ENCODE data around the gene FCRL6. TPM values are rescaled to one million over a fixed set of nuclear protein-coding genes. Genes with fewer than 3 reads are reported as not detected.

The FCRL6 gene
- total RNA-seq, 1 donor from 2014 or later: 0.33 TPM

GRCh38 chr1:159826441-159827101, 24.4 kb downstream of the FCRL6 start, which contains the start of gene SLAMF8:
Gene SLAMF8, plus strand, starts transcription at chr1:159826873. Its CDS starts 26 bp downstream, at chr1:159826899.
- peaks cover 28% of the 10 kb centered on the region for H3K27me3 ChIP-seq (ENCODE audit: low read depth)
- peak within 1 kb of the TSS; percentile 19 for H3K4me3 ChIP-seq
- no peak for TF ChIP-seq CTCF (IDR thresholded peaks at IDR 0.05; ENCODE audit: borderline replicate concordance)
- H3K36me3 ChIP-seq: no peaks in the 10 kb centered on the region
- intact Hi-C loops (cut with micrococcal nuclease): no loop called here
- H3K9me3 ChIP-seq (replicated peaks): no peaks in the 10 kb centered on the region
- H3K4me1 ChIP-seq: peaks cover 8% of the 10 kb centered on the region
- peak; percentile 36 for DNase-seq
- H3K27ac ChIP-seq (replicated peaks): peak within 1 kb of the TSS; percentile 4

GRCh38 chr1:159827102-159827490, 24.9 kb downstream of the FCRL6 start:
- no peak for DNase-seq
- Histone ChIP-seq H3K36me3 (no peaks in the 10 kb centered on the region), H3K27me3 (ENCODE audit: low read depth) (peaks cover 22% of the 10 kb centered on the region), H3K9me3 (replicated peaks) (no peaks in the 10 kb centered on the region), H3K27ac (replicated peaks) (peak overlapping the region; percentile 4), H3K4me1 (peaks cover 8% of the 10 kb centered on the region), H3K4me3 (peak overlapping the region; percentile 19)
- intact Hi-C loops (cut with micrococcal nuclease): no loop called here
- TF ChIP-seq CTCF (IDR thresholded peaks at IDR 0.05; ENCODE audit: borderline replicate concordance): no peak

GRCh38 chr1:159827549-159827948, 25.4 kb downstream of the FCRL6 start:
- Histone ChIP-seq H3K4me1 (peaks cover 8% of the 10 kb centered on the region), H3K27ac (replicated peaks) (no peak overlapping the region), H3K4me3 (peak overlapping the region; percentile 19), H3K27me3 (ENCODE audit: low read depth) (peaks cover 18% of the 10 kb centered on the region), H3K9me3 (replicated peaks) (no peaks in the 10 kb centered on the region), H3K36me3 (no peaks in the 10 kb centered on the region)
- no peak for DNase-seq
- TF ChIP-seq CTCF (IDR thresholded peaks at IDR 0.05; ENCODE audit: borderline replicate concordance): no peak
- intact Hi-C loops (cut with micrococcal nuclease): no loop called here

- no peak overlapping the region for H3K4me3 ChIP-seq
Observed at GRCh38 chr1:159828176-159828575, 26.0 kb downstream of the FCRL6 start.

GRCh38 chr1:159828581-159829272, 26.6 kb downstream of the FCRL6 start:
- no peaks in the 10 kb centered on the region for H3K9me3 ChIP-seq (replicated peaks)
- H3K36me3 ChIP-seq: no peaks in the 10 kb centered on the region
- no peak for DNase-seq
- no peak for TF ChIP-seq CTCF (IDR thresholded peaks at IDR 0.05; ENCODE audit: borderline replicate concordance)
- peaks cover 8% of the 10 kb centered on the region for H3K4me1 ChIP-seq
- no peak overlapping the region for H3K27ac ChIP-seq (replicated peaks)
- no peak overlapping the region for H3K4me3 ChIP-seq
- H3K27me3 ChIP-seq (ENCODE audit: low read depth): peaks cover 6% of the 10 kb centered on the region
- intact Hi-C loops (cut with micrococcal nuclease): no loop called here

More at GRCh38 chr1:159828176-159828575, 26.0 kb downstream of the FCRL6 start:
- no peak for DNase-seq
- TF ChIP-seq CTCF (IDR thresholded peaks at IDR 0.05; ENCODE audit: borderline replicate concordance): no peak
- Histone ChIP-seq H3K9me3 (replicated peaks) (no peaks in the 10 kb centered on the region), H3K27ac (replicated peaks) (no peak overlapping the region), H3K27me3 (ENCODE audit: low read depth) (peaks cover 12% of the 10 kb centered on the region), H3K36me3 (no peaks in the 10 kb centered on the region), H3K4me1 (peaks cover 8% of the 10 kb centered on the region)
- intact Hi-C loops (cut with micrococcal nuclease): no loop called here
